Embryonic facial prominence (tissue), 1 donor: ENCODE results near the gene SPIRE2.
"Not testable (repeated sequence)": the region's sequence is repeated elsewhere in the genome, so short reads cannot be mapped to it uniquely, and the experiment has no call there.

Source experiments
- DNase-seq: peaks from one replicate; pipeline ENCODE4 v3.0.0-alpha.2; 2016; ENCODE audit errors: extremely low spot score

Gene SPIRE2

GRCh38 chr16:89834813-89835363 lies 6.6 kb downstream of the SPIRE2 start:
- DNase-seq = not testable (repeated sequence)

GRCh38 chr16:89836484-89836883 lies 8.2 kb downstream of the SPIRE2 start:
- not testable (repeated sequence) for DNase-seq

GRCh38 chr16:89837014-89837546 lies 8.8 kb downstream of the SPIRE2 start:
- DNase-seq = no peak

GRCh38 chr16:89841275-89841674 lies 13.0 kb downstream of the SPIRE2 start:
- DNase-seq = no peak

- no peak for DNase-seq
These were observed 14.5 kb downstream of the SPIRE2 start for GRCh38 chr16:89842471-89843408.

GRCh38 chr16:89843409-89844350 lies 15.4 kb downstream of the SPIRE2 start:
- no peak for DNase-seq

GRCh38 chr16:89844739-89845339 lies 16.6 kb downstream of the SPIRE2 start:
- DNase-seq = no peak

- no peak for DNase-seq
These were observed 17.1 kb downstream of the SPIRE2 start for GRCh38 chr16:89845417-89845816.

- DNase-seq = no peak
These were observed 19.0 kb downstream of the SPIRE2 start for GRCh38 chr16:89847051-89847939.

- DNase-seq = no peak
These were observed 19.6 kb downstream of the SPIRE2 start for GRCh38 chr16:89847940-89848297.

GRCh38 chr16:89848974-89849373 lies 20.7 kb downstream of the SPIRE2 start:
- no peak for DNase-seq

- no peak for DNase-seq
These were observed 25.2 kb downstream of the SPIRE2 start for GRCh38 chr16:89853306-89853993.

GRCh38 chr16:89855301-89855945 lies 27.1 kb downstream of the SPIRE2 start:
- DNase-seq = no peak

- no peak for DNase-seq
These were observed 27.7 kb downstream of the SPIRE2 start for GRCh38 chr16:89855986-89856385.

GRCh38 chr16:89858973-89859614 lies 30.8 kb downstream of the SPIRE2 start:
- no peak for DNase-seq

GRCh38 chr16:89859615-89860007 lies 31.3 kb downstream of the SPIRE2 start:
- no peak for DNase-seq

GRCh38 chr16:89860747-89861304 lies 32.6 kb downstream of the SPIRE2 start:
- DNase-seq = no peak

- DNase-seq = no peak
These were observed 33.4 kb downstream of the SPIRE2 start for GRCh38 chr16:89861648-89862047.

GRCh38 chr16:89862732-89863131 lies 34.5 kb downstream of the SPIRE2 start:
- no peak for DNase-seq
